22Rv1 (cell line): ENCODE measurements around the gene GULP1.

Source experiments
- H3K27ac ChIP-seq: fragments of 450-650 bp; 2 replicates; pipeline ENCODE4 v1.5.1; 2017
- ZFX ChIP-seq: fragments of 450-650 bp; IDR thresholded peaks from 2 replicates; pipeline ENCODE4 v1.6.1; 2017; ENCODE audit warnings: antibody characterized with exemption, borderline replicate concordance
- TF ChIP-seq, protein P1 (sequence below): fragments of 450-650 bp; IDR thresholded peaks from 2 replicates; pipeline ENCODE4 v1.5.1; 2017; ENCODE audit warnings: mild to moderate bottlenecking

The GULP1 gene

DNA sequence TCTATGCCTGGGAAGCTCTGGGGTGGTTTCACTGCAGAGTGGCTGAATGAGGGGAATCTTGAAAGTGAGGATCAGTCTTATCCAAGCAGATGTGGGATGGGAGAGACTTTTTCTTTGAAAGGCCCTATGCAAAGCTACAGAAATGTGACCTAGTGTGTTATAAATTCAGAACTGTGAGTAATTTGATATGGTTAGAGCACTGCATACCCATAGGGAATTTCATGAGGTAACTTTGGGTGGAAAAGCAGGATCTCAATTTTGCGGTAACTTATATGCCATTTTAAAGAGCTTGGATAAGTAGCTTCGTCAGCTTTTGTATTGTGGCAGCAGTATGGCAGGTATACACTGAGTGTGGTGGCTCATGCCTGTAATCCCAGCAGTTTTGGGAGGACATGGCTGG, 40.9 kb downstream of the GULP1 start:
- no peak overlapping the region for H3K27ac ChIP-seq
- TF ChIP-seq, protein P1, sequence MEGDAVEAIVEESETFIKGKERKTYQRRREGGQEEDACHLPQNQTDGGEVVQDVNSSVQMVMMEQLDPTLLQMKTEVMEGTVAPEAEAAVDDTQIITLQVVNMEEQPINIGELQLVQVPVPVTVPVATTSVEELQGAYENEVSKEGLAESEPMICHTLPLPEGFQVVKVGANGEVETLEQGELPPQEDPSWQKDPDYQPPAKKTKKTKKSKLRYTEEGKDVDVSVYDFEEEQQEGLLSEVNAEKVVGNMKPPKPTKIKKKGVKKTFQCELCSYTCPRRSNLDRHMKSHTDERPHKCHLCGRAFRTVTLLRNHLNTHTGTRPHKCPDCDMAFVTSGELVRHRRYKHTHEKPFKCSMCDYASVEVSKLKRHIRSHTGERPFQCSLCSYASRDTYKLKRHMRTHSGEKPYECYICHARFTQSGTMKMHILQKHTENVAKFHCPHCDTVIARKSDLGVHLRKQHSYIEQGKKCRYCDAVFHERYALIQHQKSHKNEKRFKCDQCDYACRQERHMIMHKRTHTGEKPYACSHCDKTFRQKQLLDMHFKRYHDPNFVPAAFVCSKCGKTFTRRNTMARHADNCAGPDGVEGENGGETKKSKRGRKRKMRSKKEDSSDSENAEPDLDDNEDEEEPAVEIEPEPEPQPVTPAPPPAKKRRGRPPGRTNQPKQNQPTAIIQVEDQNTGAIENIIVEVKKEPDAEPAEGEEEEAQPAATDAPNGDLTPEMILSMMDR, result no peak

DNA sequence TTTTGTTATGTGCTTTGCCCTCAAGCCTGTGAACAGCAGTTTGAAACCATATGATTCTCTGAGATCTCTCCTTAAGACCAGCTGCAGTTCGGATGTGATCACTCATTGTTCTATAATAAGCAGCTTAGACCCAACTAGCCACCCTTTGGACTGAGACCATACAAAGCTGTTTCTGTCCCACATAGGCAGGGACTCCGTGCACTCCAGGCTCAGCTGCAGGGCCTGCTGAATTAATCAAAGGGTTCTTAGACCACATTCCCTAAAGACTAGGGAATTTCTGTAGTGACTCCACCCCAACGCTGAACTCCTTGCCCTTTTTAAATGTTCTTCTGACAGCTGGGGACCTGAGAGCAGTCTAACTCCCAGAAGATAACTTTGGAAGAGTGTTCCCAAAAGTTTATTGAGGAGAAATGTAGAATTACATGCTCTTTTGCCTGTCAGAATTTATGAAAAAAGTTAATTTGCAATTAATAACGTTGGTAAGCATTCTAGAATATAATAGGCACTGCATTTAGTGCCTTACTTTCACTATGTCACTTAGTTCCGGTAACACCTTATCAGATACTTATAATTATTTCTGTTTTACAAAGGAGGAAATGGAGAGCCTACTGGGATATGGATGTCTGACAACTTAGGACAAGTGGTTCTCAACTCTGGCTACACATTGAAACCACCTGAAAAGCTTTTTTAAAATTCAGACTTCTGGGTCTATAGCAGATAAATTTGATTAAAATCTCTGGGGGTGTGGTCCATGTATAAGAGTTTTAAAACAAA, 42.3 kb downstream of the GULP1 start:
- no peak for TF ChIP-seq ZFX
- TF ChIP-seq, protein P1, result no peak
- no peak overlapping the region for H3K27ac ChIP-seq

GRCh38 chr2:188338463-188338862, 46.8 kb downstream of the GULP1 start:
- no peak overlapping the region for H3K27ac ChIP-seq
- TF ChIP-seq ZFX, result no peak
- TF ChIP-seq, protein P1, result no peak

DNA sequence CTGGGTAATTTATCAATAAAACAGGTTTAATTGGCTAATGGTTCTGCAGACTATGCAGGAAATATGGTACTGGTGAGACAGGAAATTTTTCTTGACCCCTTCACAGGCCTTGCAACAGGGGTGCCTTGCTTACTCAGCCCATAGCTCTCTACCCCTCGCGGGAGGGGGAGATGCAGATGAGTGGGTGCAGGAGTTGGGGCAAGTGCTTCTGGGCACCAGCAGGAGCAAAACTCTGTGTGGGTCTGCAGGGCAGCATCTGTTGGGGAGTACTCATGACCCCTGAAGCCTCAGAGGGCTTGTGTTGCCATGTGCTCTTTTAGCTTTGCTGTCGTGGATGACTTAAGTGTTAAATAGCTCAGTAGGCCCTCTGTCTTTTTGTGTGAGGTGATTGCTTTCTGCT, 48.6 kb downstream of the GULP1 start:
- no peak overlapping the region for H3K27ac ChIP-seq

GRCh38 chr2:188345020-188345419, 53.3 kb downstream of the GULP1 start:
- TF ChIP-seq, protein P1, result no peak
- TF ChIP-seq ZFX, result no peak
- no peak overlapping the region for H3K27ac ChIP-seq

More for the DNA sequence above, 48.6 kb downstream of the GULP1 start:
- TF ChIP-seq ZFX, result no peak
- TF ChIP-seq, protein P1, result no peak

DNA sequence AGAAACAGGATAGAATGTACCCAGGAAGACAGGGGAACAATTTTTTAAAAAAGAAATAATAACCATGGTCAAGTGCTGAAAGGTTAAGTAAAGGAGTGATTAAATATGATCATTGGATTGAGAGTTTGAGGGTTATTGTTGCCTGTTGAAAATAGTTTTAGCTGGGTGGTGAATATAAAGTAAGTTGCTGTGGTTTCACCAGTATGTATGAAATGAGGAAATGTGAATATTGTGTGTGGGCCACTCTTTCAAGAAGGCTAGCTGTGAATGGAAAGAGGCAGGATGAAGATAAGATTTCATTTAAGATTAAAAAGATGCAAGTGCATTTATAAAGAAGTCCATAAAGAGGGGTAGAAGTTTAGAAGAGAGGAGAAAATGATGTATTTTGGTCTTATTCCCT, 53.8 kb downstream of the GULP1 start:
- TF ChIP-seq ZFX, result no peak
- TF ChIP-seq, protein P1, result no peak
- no peak overlapping the region for H3K27ac ChIP-seq

- TF ChIP-seq, protein P1, result no peak
- no peak for TF ChIP-seq ZFX
- H3K27ac ChIP-seq, result no peak overlapping the region
Measured at GRCh38 chr2:188345831-188346458, 54.3 kb downstream of the GULP1 start.
